Astrocyte (in vitro differentiated cells and primary cell): ENCODE measurements around the gene RNASEH2C.

Experiments used
- EZH2 ChIP-seq: IDR thresholded peaks from 2 replicates; pipeline ENCODE4 v1.6.1; 2012; ENCODE audit warnings: mild to moderate bottlenecking, low read length, inconsistent platforms; ENCODE audit not compliant: insufficient read depth
- TF ChIP-seq, protein P1 (sequence below): IDR thresholded peaks from 2 replicates; pipeline ENCODE4 v1.5.1; 2011; ENCODE audit warnings: low read depth, mild to moderate bottlenecking, inconsistent platforms, low read length, moderate library complexity; ENCODE audit not compliant: insufficient read depth

DNA sequence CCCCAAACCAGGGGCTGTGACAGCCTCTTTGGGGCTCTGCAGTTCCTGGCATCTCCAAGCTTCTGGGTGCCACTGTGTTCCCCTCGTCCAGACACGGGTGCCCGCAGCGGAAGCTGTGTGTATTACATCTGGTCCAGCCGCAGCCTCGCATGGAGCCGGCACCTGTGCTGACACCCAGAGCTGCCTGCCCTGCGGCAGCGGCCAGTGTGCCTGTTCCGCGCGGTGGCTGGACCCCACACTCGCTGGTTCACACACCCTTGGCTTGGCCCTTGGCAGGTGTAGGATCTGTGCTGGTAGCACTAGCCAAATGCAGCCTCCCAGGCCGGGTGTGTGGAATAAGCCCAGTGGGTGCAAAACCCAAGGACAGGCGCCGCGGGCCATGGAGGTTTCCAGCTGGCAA, 24.5 kb upstream of the RNASEH2C start:
- no peak for TF ChIP-seq EZH2
- TF ChIP-seq, protein P1, sequence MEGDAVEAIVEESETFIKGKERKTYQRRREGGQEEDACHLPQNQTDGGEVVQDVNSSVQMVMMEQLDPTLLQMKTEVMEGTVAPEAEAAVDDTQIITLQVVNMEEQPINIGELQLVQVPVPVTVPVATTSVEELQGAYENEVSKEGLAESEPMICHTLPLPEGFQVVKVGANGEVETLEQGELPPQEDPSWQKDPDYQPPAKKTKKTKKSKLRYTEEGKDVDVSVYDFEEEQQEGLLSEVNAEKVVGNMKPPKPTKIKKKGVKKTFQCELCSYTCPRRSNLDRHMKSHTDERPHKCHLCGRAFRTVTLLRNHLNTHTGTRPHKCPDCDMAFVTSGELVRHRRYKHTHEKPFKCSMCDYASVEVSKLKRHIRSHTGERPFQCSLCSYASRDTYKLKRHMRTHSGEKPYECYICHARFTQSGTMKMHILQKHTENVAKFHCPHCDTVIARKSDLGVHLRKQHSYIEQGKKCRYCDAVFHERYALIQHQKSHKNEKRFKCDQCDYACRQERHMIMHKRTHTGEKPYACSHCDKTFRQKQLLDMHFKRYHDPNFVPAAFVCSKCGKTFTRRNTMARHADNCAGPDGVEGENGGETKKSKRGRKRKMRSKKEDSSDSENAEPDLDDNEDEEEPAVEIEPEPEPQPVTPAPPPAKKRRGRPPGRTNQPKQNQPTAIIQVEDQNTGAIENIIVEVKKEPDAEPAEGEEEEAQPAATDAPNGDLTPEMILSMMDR, result no peak
